NCI-H1436 (cell line): ENCODE measurements around the gene KRT3.

Experiments used
- DNase-seq: peaks from one replicate; lab custom pipeline; 2025; lab: John Stamatoyannopoulos, UW

The KRT3 gene

GRCh38 chr12:52813885-52814709 is 18.2 kb upstream of the KRT3 start, which contains the start of gene KRT4:
Gene KRT4 (minus strand): TSS chr12:52814116. CDS start chr12:52814058, 58 bp downstream.
- no peak for DNase-seq

- DNase-seq: no peak
Measured at GRCh38 chr12:52813203-52813819, 17.4 kb upstream of the KRT3 start.

- no peak for DNase-seq
Measured at GRCh38 chr12:52812749-52813148, 16.8 kb upstream of the KRT3 start.

- no peak for DNase-seq
Measured at GRCh38 chr12:52812073-52812400, 16.1 kb upstream of the KRT3 start.

- no peak for DNase-seq
Measured at GRCh38 chr12:52811191-52812072, 15.5 kb upstream of the KRT3 start.

GRCh38 chr12:52810554-52810953 is 14.6 kb upstream of the KRT3 start:
- no peak for DNase-seq

- DNase-seq: no peak
Measured at GRCh38 chr12:52809166-52809565, 13.2 kb upstream of the KRT3 start.

- no peak for DNase-seq
Measured at GRCh38 chr12:52808573-52809160, 12.8 kb upstream of the KRT3 start.

- no peak for DNase-seq
Measured at GRCh38 chr12:52807544-52808470, 11.9 kb upstream of the KRT3 start.

- no peak for DNase-seq
Measured at GRCh38 chr12:52806821-52807543, 11.1 kb upstream of the KRT3 start.

- DNase-seq: no peak
Measured at GRCh38 chr12:52806169-52806811, 10.4 kb upstream of the KRT3 start.

GRCh38 chr12:52805739-52806138 is 9.8 kb upstream of the KRT3 start:
- DNase-seq: no peak

- no peak for DNase-seq
Measured at GRCh38 chr12:52805000-52805399, 9.1 kb upstream of the KRT3 start.

GRCh38 chr12:52802442-52802841 is 6.5 kb upstream of the KRT3 start:
- DNase-seq: no peak

- DNase-seq: no peak
Measured at GRCh38 chr12:52801773-52802172, 5.9 kb upstream of the KRT3 start.

GRCh38 chr12:52800259-52800917 is 4.5 kb upstream of the KRT3 start:
- DNase-seq: no peak

GRCh38 chr12:52799505-52800211 is 3.7 kb upstream of the KRT3 start:
- no peak for DNase-seq

- no peak for DNase-seq
Measured at GRCh38 chr12:52798671-52799504, 3.0 kb upstream of the KRT3 start.
